K562 (cell line): Measurements from ENCODE around the gene SPDEF. TPM values are rescaled to one million over a fixed set of nuclear protein-coding genes. Genes with fewer than 3 reads are reported as not detected.

Experiments
- BCOR ChIP-seq: fragments of 450-650 bp; IDR thresholded peaks from 2 replicates; pipeline ENCODE4 v1.6.1; 2016
- BRD4 ChIP-seq: fragments of 200-600 bp; sonication (generic); IDR thresholded peaks from 2 replicates; pipeline ENCODE4 v1.6.1; 2017; ENCODE audit warnings: inconsistent platforms
- CREB3 ChIP-seq: fragments of 450-650 bp; conservative IDR thresholded peaks from 2 replicates; pipeline ENCODE4 v1.6.1; 2016; ENCODE audit warnings: missing genetic modification characterization, low read depth, mild to moderate bottlenecking, missing compliant biosample characterization, moderate library complexity
- CSDE1 ChIP-seq, 2 experiments: fragments of 450-650 bp; IDR thresholded peaks; 2 replicates each; pipeline ENCODE4 v1.6.1; 2016; ENCODE audit warnings: mild to moderate bottlenecking in 1 of 2
- DIDO1 ChIP-seq: fragments of 450-650 bp; IDR thresholded peaks from 2 replicates; pipeline ENCODE4 v1.6.1; 2016; ENCODE audit warnings: low read depth, missing biosample characterization, missing genetic modification characterization
- ETS2 ChIP-seq: IDR thresholded peaks from 2 replicates; pipeline ENCODE4 v1.6.1; 2016; ENCODE audit warnings: borderline replicate concordance, missing genetic modification characterization, mild to moderate bottlenecking, moderate library complexity, missing compliant biosample characterization; ENCODE audit not compliant: poor library complexity, severe bottlenecking
- GTF2F1 ChIP-seq: IDR thresholded peaks from 2 replicates; pipeline ENCODE4 v1.6.1; 2011; ENCODE audit warnings: low read depth, low read length, improper control_type of control experiment
- HNRNPK ChIP-seq: fragments of 200-400 bp; formaldehyde crosslinking; IDR thresholded peaks from one replicate; pipeline ENCODE4 v1.6.1; 2018; ENCODE audit warnings: mild to moderate bottlenecking, low read depth, low read length; ENCODE audit not compliant: poor library complexity, severe bottlenecking
- ILF3 ChIP-seq: fragments of 450-650 bp; IDR thresholded peaks from 2 replicates; pipeline ENCODE4 v1.6.1; 2018; ENCODE audit warnings: antibody characterized with exemption, mild to moderate bottlenecking, moderate library complexity, borderline replicate concordance
- MCM3 ChIP-seq: fragments of 450-650 bp; IDR thresholded peaks from 2 replicates; pipeline ENCODE4 v1.6.1; 2016
- PCBP2 ChIP-seq: fragments of 200-400 bp; formaldehyde crosslinking; IDR thresholded peaks from 2 replicates; pipeline ENCODE4 v1.6.1; 2018; ENCODE audit warnings: low read length, low read depth, mild to moderate bottlenecking, moderate library complexity; ENCODE audit not compliant: poor library complexity, severe bottlenecking
- PHB ChIP-seq: fragments of 250-450 bp; sonication (Bioruptor Pico); IDR thresholded peaks from 2 replicates; pipeline ENCODE4 v1.5.0; 2021
- PTBP1 ChIP-seq: fragments of 200-400 bp; formaldehyde crosslinking; IDR thresholded peaks from 2 replicates; pipeline ENCODE4 v1.6.1; 2017; ENCODE audit warnings: low read depth, low read length
- RFX5 ChIP-seq: IDR thresholded peaks from 2 replicates; pipeline ENCODE4 v1.6.1; 2011; ENCODE audit warnings: low read depth, mild to moderate bottlenecking, improper control_type of control experiment, low read length
- SFPQ ChIP-seq: fragments of 200-400 bp; formaldehyde crosslinking; IDR thresholded peaks from 2 replicates; pipeline ENCODE4 v1.6.1; 2017; ENCODE audit warnings: mild to moderate bottlenecking, low read depth, low read length, moderate library complexity
- SIN3B ChIP-seq: fragments of 450-650 bp; IDR thresholded peaks from 2 replicates; pipeline ENCODE4 v1.6.1; 2017; ENCODE audit warnings: low read depth, mild to moderate bottlenecking, moderate library complexity
- SMAD3 ChIP-seq: fragments of 450-650 bp; formaldehyde crosslinking; conservative IDR thresholded peaks from 2 replicates; pipeline ENCODE4 v1.4.0; 2020; ENCODE audit warnings: mild to moderate bottlenecking
- TCF3 ChIP-seq: sonication (generic); formaldehyde crosslinking; IDR thresholded peaks from 2 replicates; pipeline ENCODE4 v1.4.0; 2020; ENCODE audit warnings: mild to moderate bottlenecking, missing genetic modification reagents
- TCF7L2 ChIP-seq: fragments of 150-350 bp; IDR thresholded peaks from 2 replicates; pipeline ENCODE4 v1.6.1; 2016; ENCODE audit warnings: low read depth, mild to moderate bottlenecking, low read length, moderate library complexity
- YY1 ChIP-seq, 3 experiments: IDR thresholded peaks; 2 replicates each; pipeline ENCODE4 v1.6.1; 2011; ENCODE audit warnings: low read length in 2 of 3, mild to moderate bottlenecking in 2 of 3, moderate library complexity in 2 of 3, borderline replicate concordance in 1 of 3, control low read depth in 1 of 3, low read depth in 1 of 3; ENCODE audit not compliant: insufficient read depth in 3 of 3, insufficient replicate concordance in 2 of 3, control insufficient read depth in 1 of 3, insufficient read length in 1 of 3; ENCODE audit errors: extremely low read depth in 1 of 3
- ZBTB2 ChIP-seq: fragments of 450-650 bp; IDR thresholded peaks from 2 replicates; pipeline ENCODE4 v1.6.1; 2016; ENCODE audit warnings: antibody characterized with exemption
- ZFPM2 ChIP-seq: fragments of 250-450 bp; sonication (Bioruptor Pico); IDR thresholded peaks from 2 replicates; pipeline ENCODE4 v1.5.1; 2022; ENCODE audit warnings: mild to moderate bottlenecking
- ZNF347 ChIP-seq: fragments of 450-650 bp; formaldehyde crosslinking; IDR thresholded peaks from 2 replicates; pipeline ENCODE4 v1.4.0; 2020; ENCODE audit warnings: low read depth, mild to moderate bottlenecking, moderate library complexity
- ZNF561 ChIP-seq: fragments of 450-650 bp; formaldehyde crosslinking; conservative IDR thresholded peaks from 2 replicates; pipeline ENCODE4 v1.4.0; 2020; ENCODE audit warnings: mild to moderate bottlenecking, moderate library complexity
- ZNF77 ChIP-seq: fragments of 250-450 bp; sonication (Bioruptor Pico); IDR thresholded peaks from 2 replicates; pipeline ENCODE4 v1.5.0; 2020
- polyA plus RNA-seq, 8 experiments: library from polyadenylated mRNA; depleted of rRNA in 4 of 8; stranded (reverse) in 5 of 8; unstranded in 3 of 8; fragments of >200 nt; fragmentation: Nextera tagmentation in 2 of 8; fragmentation: Illumina TruSeq in 1 of 8; extraction: Ambion mirVana in 2 of 8; extraction: Trizol in 1 of 8; gene quantifications; 2 replicates each; pipeline versions ENCODE4 v1.2.1 to v1.2.3, GENCODE V29; 2011 to 2014; ENCODE audit warnings: inconsistent platforms in 1 of 8, missing spikeins in 1 of 8
- total RNA-seq, 7 experiments: library from RNA; depleted of rRNA in 6 of 7; stranded (reverse); fragments of >200 nt in 6 of 7; fragmentation: Illumina TruSeq in 2 of 7; extraction: Trizol in 2 of 7; gene quantifications; 2 replicates each; pipeline versions ENCODE4 v1.2.1 to v1.2.3, GENCODE V29; 2011 to 2021; ENCODE audit warnings: low replicate concordance in 1 of 7

Gene SPDEF
- total and polyA plus RNA-seq, 9 of the 15 experiments (the other 6 are each of a cell fraction or from before 2014, with no cell fraction given), result 0.04 to 0.12 (median 0.11) TPM; not detected in 5

- TF ChIP-seq ZFPM2 (0 out of 2 replicates have a peak, but pooled peaks have one; percentile 6), GTF2F1 (no peak), ZNF347 (CRISPR knock-in tag) (no peak), SIN3B (no peak), BCOR (peak; percentile 100), YY1 (IDR thresholded peaks at IDR 0.05; ENCODE audit: borderline replicate concordance in 1 of 3, control insufficient read depth in 1 of 3, extremely low read depth in 1 of 3, insufficient read depth in 3 of 3, insufficient read length in 1 of 3, insufficient replicate concordance in 2 of 3, low read depth in 1 of 3, low read length in 2 of 3) (peak in 2 of 3 experiments; percentile 33 to 69), MCM3 (no peak), DIDO1 (tag) (no peak), HNRNPK (no peak), BRD4 (no peak; the same call in 1 of the 2 replicates), TCF3 (CRISPR knock-in tag) (peak; percentile 94), RFX5 (no peak), ILF3 (no peak), PTBP1 (peak; percentile 98), ZNF561 (no peak), CREB3 (no peak), SMAD3 (no peak), ZBTB2 (peak; percentile 84), PCBP2 (no peak), SFPQ (no peak), TCF7L2 (no peak), ETS2 (peak; percentile 25), ZNF77 (no peak), CSDE1 (IDR thresholded peaks at IDR 0.05) (peak in 1 of 2 experiments; percentile 73; a peak in 1 of 4 replicates), PHB (no peak)
Measured at GRCh38 chr6:34560366-34561226, 4.5 kb upstream of the SPDEF start (continued).
